ENCODE data around the gene RHNO1. TPM values are rescaled to one million over a fixed set of nuclear protein-coding genes. Genes with fewer than 3 reads are reported as not detected.

The RHNO1 gene
- total and polyA plus RNA-seq, 2 donors (not counting 1 experiment from before 2014, with no cell fraction given), result 29.7 to 33.2 TPM

DNA sequence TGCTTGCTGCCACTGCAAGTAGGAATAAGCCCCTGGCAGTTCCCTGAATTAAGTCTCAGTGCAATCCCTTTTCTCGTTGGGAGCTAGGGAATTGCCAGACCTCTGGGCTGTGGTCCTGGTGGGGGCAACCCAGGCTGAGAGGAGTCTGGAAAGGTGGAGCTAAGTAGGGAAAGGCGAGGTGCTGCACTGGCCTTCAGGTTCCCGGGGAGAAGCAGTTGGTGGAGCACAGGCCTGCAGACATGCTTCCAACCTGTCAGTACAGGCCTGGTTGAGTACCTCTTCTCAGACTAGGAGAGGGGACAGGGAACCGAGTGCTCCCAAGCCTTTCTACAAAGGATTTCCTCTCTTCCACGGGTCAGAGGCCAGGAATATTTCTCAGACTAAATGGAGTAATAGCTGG is 43.7 kb upstream of the RHNO1 start:
- no peaks in the 10 kb centered on the region for H4K20me1 ChIP-seq (ENCODE audit: control insufficient read depth, extremely low read depth, insufficient read depth, low read length)
- H3K27ac ChIP-seq (ENCODE audit: insufficient read depth, low read length), result no peak overlapping the region
- H3K9me3 ChIP-seq (ENCODE audit: control insufficient read depth, insufficient read depth, low read depth, low read length), result no peaks in the 10 kb centered on the region
- no peaks in the 10 kb centered on the region for H3K27me3 ChIP-seq (ENCODE audit: control insufficient read depth, insufficient read depth, low read length)
- no peak overlapping the region for H3K4me3 ChIP-seq (replicated peaks in 1 of 4; ENCODE audit: control extremely low read depth in 1 of 4, insufficient read depth in 1 of 4, low read depth in 3 of 4, low read length in 4 of 4)
- no peaks in the 10 kb centered on the region for H3K36me3 ChIP-seq (ENCODE audit: control insufficient read depth, insufficient read depth, low read length)
- no peaks in the 10 kb centered on the region for H3K79me2 ChIP-seq (ENCODE audit: control insufficient read depth, insufficient read depth, low read length)
- H3K4me2 ChIP-seq (ENCODE audit: extremely low read depth, insufficient read depth, low read length), result no peak overlapping the region
- no peak overlapping the region for H2AFZ ChIP-seq (ENCODE audit: low read length)
- H3K4me1 ChIP-seq (ENCODE audit: control insufficient read depth, extremely low read depth, insufficient read depth, low read length), result no peaks in the 10 kb centered on the region
- no peak for DNase-seq (ENCODE audit: low read depth in 2 of 2)
- no peak overlapping the region for H3K9ac ChIP-seq (ENCODE audit: insufficient read depth, low read length)
- TF ChIP-seq CTCF (conservative IDR thresholded peaks at IDR 0.05 in 1 of 2, IDR thresholded peaks at IDR 0.05 in 1 of 2; ENCODE audit: low read depth in 1 of 2, low read length in 2 of 2), result no peak
- no peak for TF ChIP-seq EZH2 (IDR thresholded peaks at IDR 0.05; ENCODE audit: low read length, missing control alignments)

DNA sequence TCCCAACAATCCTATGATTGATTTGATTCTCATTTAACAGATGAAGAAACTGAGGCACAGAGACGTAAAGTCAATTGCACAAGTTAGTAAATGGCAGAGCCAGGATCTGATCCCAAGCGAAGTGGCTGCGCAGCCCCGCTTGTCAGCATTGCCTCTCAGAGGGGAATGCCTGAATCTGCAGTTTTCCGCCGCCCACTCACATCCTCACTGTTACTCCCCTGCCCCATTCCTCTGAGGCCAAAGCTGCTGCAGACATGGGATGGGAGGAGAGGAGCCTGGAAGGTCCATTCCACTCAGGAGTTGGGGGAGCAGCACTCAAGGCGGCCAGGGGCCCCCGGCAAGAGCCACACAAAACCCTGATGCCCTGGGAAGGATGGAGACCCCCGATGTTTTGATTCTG is 43.2 kb upstream of the RHNO1 start:
- Histone ChIP-seq H3K36me3 (ENCODE audit: control insufficient read depth, insufficient read depth, low read length) (no peaks in the 10 kb centered on the region), H2AFZ (ENCODE audit: low read length) (no peak overlapping the region), H3K27ac (ENCODE audit: insufficient read depth, low read length) (no peak overlapping the region), H4K20me1 (ENCODE audit: control insufficient read depth, extremely low read depth, insufficient read depth, low read length) (no peaks in the 10 kb centered on the region), H3K27me3 (ENCODE audit: control insufficient read depth, insufficient read depth, low read length) (no peaks in the 10 kb centered on the region), H3K4me1 (ENCODE audit: control insufficient read depth, extremely low read depth, insufficient read depth, low read length) (no peaks in the 10 kb centered on the region), H3K9me3 (ENCODE audit: control insufficient read depth, insufficient read depth, low read depth, low read length) (no peaks in the 10 kb centered on the region), H3K4me3 (replicated peaks in 1 of 4; ENCODE audit: control extremely low read depth in 1 of 4, insufficient read depth in 1 of 4, low read depth in 3 of 4, low read length in 4 of 4) (no peak overlapping the region), H3K79me2 (ENCODE audit: control insufficient read depth, insufficient read depth, low read length) (no peaks in the 10 kb centered on the region), H3K4me2 (ENCODE audit: extremely low read depth, insufficient read depth, low read length) (no peak overlapping the region), H3K9ac (ENCODE audit: insufficient read depth, low read length) (no peak overlapping the region)
- peak in 1 of 2 donors; percentile 32 for DNase-seq (ENCODE audit: low read depth in 2 of 2)
- no peak for TF ChIP-seq CTCF (conservative IDR thresholded peaks at IDR 0.05 in 1 of 2, IDR thresholded peaks at IDR 0.05 in 1 of 2; ENCODE audit: low read depth in 1 of 2, low read length in 2 of 2)
- TF ChIP-seq EZH2 (IDR thresholded peaks at IDR 0.05; ENCODE audit: low read length, missing control alignments), result no peak

DNA sequence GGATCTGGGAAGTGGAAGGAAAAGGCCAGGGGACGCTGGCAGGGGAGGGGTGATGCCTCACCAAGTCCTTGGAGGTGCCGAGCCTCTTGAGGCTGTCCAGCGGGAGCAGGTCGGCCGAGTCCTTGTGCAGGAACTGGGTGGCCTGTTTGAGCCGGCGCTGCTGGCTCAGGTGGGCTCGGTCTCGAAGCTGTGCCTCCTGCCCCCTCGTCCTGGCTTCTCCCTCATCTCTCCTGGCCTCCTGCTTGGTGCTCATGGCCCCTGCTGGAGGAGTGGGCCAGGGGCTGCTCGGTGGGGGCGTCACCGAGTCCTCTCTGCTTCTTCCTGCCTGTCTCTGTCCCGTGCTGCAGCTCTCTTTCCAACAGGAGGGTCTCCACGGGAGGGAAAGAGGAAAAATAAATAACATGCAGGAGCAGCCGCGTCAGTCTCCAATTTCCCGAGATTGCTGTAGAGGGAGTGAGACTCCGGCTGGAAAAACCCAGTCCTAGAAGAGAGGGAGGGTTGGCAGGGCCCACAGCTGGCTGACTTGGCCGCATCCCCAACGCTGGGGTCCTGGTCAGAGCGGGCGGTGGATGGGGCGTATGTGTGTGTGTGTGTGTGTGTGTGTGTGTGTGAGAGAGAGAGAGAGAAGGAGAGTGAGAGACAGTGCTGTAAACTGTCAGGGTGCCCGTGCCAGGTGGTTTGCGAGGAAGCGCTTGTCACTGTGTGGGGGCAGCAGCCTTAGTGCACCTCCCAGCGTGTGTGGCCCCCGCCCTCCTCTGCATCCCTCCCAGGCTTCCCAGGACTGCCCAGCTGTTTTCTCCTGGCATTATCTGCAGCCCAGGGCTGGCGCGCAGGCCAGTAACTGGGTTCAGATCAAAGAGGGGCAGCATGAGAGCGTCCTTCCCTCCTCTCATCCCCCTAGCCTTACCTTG is 42.2 kb upstream of the RHNO1 start, which contains the start of gene NRIP2:
Gene NRIP2 (minus strand): TSS at position 455 of the 911 bp plus-strand sequence. CDS start 52 bp downstream, at position 403.
- Histone ChIP-seq H3K9ac (ENCODE audit: insufficient read depth, low read length) (no peak within 1 kb of the TSS), H3K4me3 (replicated peaks in 1 of 4; ENCODE audit: control extremely low read depth in 1 of 4, insufficient read depth in 1 of 4, low read depth in 3 of 4, low read length in 4 of 4) (peak within 1 kb of the TSS in 2 of 4 experiments; percentile 10 to 33), H2AFZ (ENCODE audit: low read length) (no peak within 1 kb of the TSS), H3K9me3 (ENCODE audit: control insufficient read depth, insufficient read depth, low read depth, low read length) (no peaks in the 10 kb centered on the region), H3K36me3 (ENCODE audit: control insufficient read depth, insufficient read depth, low read length) (no peaks in the 10 kb centered on the region), H3K27ac (ENCODE audit: insufficient read depth, low read length) (no peak within 1 kb of the TSS), H3K27me3 (ENCODE audit: control insufficient read depth, insufficient read depth, low read length) (no peaks in the 10 kb centered on the region), H4K20me1 (ENCODE audit: control insufficient read depth, extremely low read depth, insufficient read depth, low read length) (no peaks in the 10 kb centered on the region), H3K4me2 (ENCODE audit: extremely low read depth, insufficient read depth, low read length) (peak within 1 kb of the TSS; percentile 40), H3K79me2 (ENCODE audit: control insufficient read depth, insufficient read depth, low read length) (no peaks in the 10 kb centered on the region), H3K4me1 (ENCODE audit: control insufficient read depth, extremely low read depth, insufficient read depth, low read length) (no peaks in the 10 kb centered on the region)
- TF ChIP-seq CTCF (conservative IDR thresholded peaks at IDR 0.05 in 1 of 2, IDR thresholded peaks at IDR 0.05 in 1 of 2; ENCODE audit: low read depth in 1 of 2, low read length in 2 of 2) (peak in 1 of 2 donors; percentile 44), EZH2 (IDR thresholded peaks at IDR 0.05; ENCODE audit: low read length, missing control alignments) (no peak)
- DNase-seq (ENCODE audit: low read depth in 2 of 2), result peak; percentile 63 to 86
